Sigmoid colon (tissue), 7 donors: ENCODE data around the gene LAMC3. TPM values are rescaled to one million over a fixed set of nuclear protein-coding genes. Genes with fewer than 3 reads are reported as not detected.

Experiments used
- DNase-seq: peaks from one replicate; pipeline ENCODE4 v3.0.0-alpha.2; 2019
- H3K27ac ChIP-seq, 4 donors: fragments of 200-600 bp; sonication (generic); one replicate each; pipeline ENCODE4 v1.5.1; 2016 to 2019; ENCODE audit warnings: mild to moderate bottlenecking in 1 of 4
- H3K27me3 ChIP-seq, 3 donors: fragments of 200-600 bp; sonication (generic); one replicate each; pipeline ENCODE4 v1.5.1; 2019; ENCODE audit warnings: mild to moderate bottlenecking in 1 of 3
- H3K36me3 ChIP-seq, 4 donors: fragments of 200-600 bp; sonication (generic); one replicate each; pipeline ENCODE4 v1.5.1; 2016 to 2019
- H3K4me1 ChIP-seq, 4 donors: fragments of 200-600 bp; sonication (generic); one replicate each; pipeline ENCODE4 v1.5.1; 2017 to 2019
- H3K4me3 ChIP-seq, 4 donors: fragments of 200-600 bp; sonication (generic); one replicate each; pipeline ENCODE4 v1.5.1; 2017 to 2019; ENCODE audit warnings: mild to moderate bottlenecking in 2 of 4, moderate library complexity in 1 of 4
- H3K9me3 ChIP-seq, 4 donors: fragments of 200-600 bp in 3 of 4; sonication (generic) in 3 of 4; one replicate each; pipeline versions ENCODE4 v1.5.1 to v1.6.1; 2013 to 2019
- CTCF ChIP-seq, 4 experiments: fragments of 450-650 bp in 3 of 4; fragments of 200-600 bp in 1 of 4; IDR thresholded peaks; one replicate each; pipeline ENCODE4 v1.5.1; 2016 to 2019; ENCODE audit warnings: antibody characterized with exemption in 4 of 4, mild to moderate bottlenecking in 3 of 4, moderate library complexity in 2 of 4
- EP300 ChIP-seq, 4 donors: sonication (generic); formaldehyde crosslinking; IDR thresholded peaks; one replicate each; pipeline ENCODE4 v1.6.1; 2017; ENCODE audit warnings: antibody characterized with exemption in 4 of 4
- POLR2A ChIP-seq, 2 donors: fragments of 450-650 bp; IDR thresholded peaks; one replicate each; pipeline ENCODE4 v1.6.1; 2016; ENCODE audit warnings: antibody characterized with exemption in 2 of 2, mild to moderate bottlenecking in 2 of 2, moderate library complexity in 2 of 2
- POLR2AphosphoS5 ChIP-seq, 4 donors: sonication (generic); formaldehyde crosslinking; IDR thresholded peaks; one replicate each; pipeline ENCODE4 v1.6.1; 2017; ENCODE audit warnings: antibody characterized with exemption in 4 of 4
- WGBS, 2 donors: extraction: QIAGEN DNeasy Blood & Tissue Kit; methylation state at CpG; one replicate each; pipeline ENCODE4 v1.1.7; 2013; 5-methylcytosine and 5-hydroxymethylcytosine counted together
- intact Hi-C: fragments of 100-400 bp; cut with DNase I; formaldehyde crosslinking; loops from one replicate; pipeline ENCODE4 v1.15.1; 2023
- polyA plus RNA-seq, 3 donors: library from polyadenylated mRNA; stranded (reverse); fragments of 200-250 nt; gene quantifications; one replicate each; pipeline ENCODE4 v1.2.3, GENCODE V29; 2013
- total RNA-seq, 4 donors: library from RNA; depleted of rRNA; stranded (reverse); fragments of >200 nt; gene quantifications; one replicate each; pipeline ENCODE4 v1.1.0, GENCODE V29; 2016
- donor health status: healthy with polysubstance abuse.
- donor health status: Bipolar disorder and iron deficiency.
- donor health status: healthy.

Gene LAMC3
- total and polyA plus RNA-seq, 7 donors, result under 0.01 to 1.4 (median 0.46) TPM; not detected in 2

DNA sequence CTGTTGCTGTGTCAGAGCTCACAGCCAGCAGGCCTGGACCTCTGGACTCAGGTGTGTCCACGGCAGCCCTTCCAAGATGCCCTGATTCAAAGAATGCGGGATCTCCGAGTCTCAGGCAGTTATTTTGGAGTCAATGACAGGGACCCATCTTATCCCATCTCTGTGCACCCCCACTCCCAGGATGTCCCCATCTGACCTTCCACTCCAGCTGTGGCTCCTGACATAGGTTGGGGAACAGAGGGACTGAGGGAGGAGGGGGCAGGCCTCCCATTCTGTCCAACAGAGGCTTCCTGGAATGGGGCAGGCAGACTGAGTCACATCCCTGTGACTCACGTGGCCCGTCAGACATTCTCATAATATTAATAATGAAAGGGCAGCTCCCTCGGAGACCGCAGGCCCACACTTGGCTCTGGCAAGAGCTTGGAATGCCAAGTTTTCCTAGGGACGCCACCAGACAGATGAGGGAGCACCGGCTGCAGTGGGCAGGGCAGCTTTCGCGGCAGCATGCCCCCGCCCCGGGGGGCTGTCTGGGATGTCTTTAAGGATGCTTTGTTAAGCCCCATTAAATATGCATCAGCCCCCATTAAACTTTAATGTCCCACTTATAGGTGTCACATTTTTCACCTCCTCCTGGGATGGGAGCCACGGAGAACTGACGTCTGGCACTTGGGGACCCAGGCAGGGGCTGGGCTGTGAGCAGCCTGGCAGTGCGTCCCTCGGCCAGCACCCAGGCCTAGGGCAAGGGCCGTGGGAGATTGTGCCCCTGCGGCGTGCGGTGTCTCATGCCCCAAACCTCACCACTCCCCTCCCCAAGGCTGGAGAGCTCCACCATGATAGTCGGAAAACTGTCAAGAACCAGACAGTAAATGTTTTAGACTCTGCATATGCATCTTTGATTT, 46.3 kb upstream of the LAMC3 start:
- no peak overlapping the region for H3K4me3 ChIP-seq
- TF ChIP-seq EP300 (IDR thresholded peaks at IDR 0.05) (peak in 1 of 4 donors; percentile 41), POLR2AphosphoS5 (IDR thresholded peaks at IDR 0.05) (peak in 1 of 4 donors; percentile 67), CTCF (IDR thresholded peaks at IDR 0.05) (no peak)
- intact Hi-C loops, result no loop called here
- H3K27ac ChIP-seq, result no peak overlapping the region
- WGBS, 2 donors, result 65 to 79% methylated on average over 22 of the region's 22 CpGs
- peaks cover 0 to 14% (median 11%) of the 10 kb centered on the region in 4 donors for H3K4me1 ChIP-seq
- H3K9me3 ChIP-seq, result peaks cover 0 to 4% (median 0%) of the 10 kb centered on the region in 4 donors
- no peak for DNase-seq
- no peaks in the 10 kb centered on the region for H3K36me3 ChIP-seq
- H3K27me3 ChIP-seq, result no peaks in the 10 kb centered on the region

DNA sequence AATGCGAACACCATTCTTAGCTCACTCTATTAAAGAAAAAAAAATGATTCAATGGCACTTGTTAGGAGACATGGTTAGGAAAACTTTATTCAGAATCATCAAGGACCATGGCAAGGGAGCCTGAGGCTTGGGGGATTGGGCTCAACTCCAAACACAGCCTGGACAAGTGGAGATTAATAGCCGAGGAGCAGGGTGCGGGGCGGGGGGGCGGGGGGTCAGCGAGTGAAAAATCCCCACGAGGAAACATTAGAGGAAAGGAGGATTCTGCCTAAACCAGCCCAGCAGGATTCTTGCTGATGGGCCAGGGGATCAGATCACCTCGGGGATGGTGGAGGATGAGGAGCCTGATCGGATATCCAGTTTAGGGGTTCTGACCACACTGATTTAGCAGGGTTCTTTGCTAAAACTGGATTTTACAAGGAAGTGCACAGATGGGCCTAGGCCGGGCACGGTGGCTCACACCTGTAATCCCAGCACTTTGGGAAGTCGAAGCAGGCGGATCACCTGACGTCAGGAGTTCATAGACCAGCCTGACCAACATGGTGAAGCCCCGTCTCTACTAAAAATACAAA, 45.6 kb upstream of the LAMC3 start:
- Histone ChIP-seq H3K27me3 (no peaks in the 10 kb centered on the region), H3K4me3 (no peak overlapping the region), H3K9me3 (peaks cover 0 to 4% (median 0%) of the 10 kb centered on the region in 4 donors), H3K4me1 (peaks cover 0 to 14% (median 11%) of the 10 kb centered on the region in 4 donors), H3K36me3 (no peaks in the 10 kb centered on the region), H3K27ac (no peak overlapping the region)
- 87 to 90% methylated on average over 15 of the region's 15 CpGs for WGBS, 2 donors
- DNase-seq, result no peak
- intact Hi-C loops, result no loop called here
- TF ChIP-seq POLR2A (IDR thresholded peaks at IDR 0.05) (no peak), CTCF (IDR thresholded peaks at IDR 0.05) (no peak), POLR2AphosphoS5 (IDR thresholded peaks at IDR 0.05) (no peak)

- H3K4me1 ChIP-seq, result peaks cover 0 to 14% (median 11%) of the 10 kb centered on the region in 4 donors
- intact Hi-C loops, result no loop called here
- no peak for DNase-seq
- H3K9me3 ChIP-seq, result peaks cover 0 to 4% (median 0%) of the 10 kb centered on the region in 4 donors
- H3K4me3 ChIP-seq, result no peak overlapping the region
- no peak overlapping the region for H3K27ac ChIP-seq
- 96% methylated on average over 8 of the region's 8 CpGs for WGBS, 2 donors
- TF ChIP-seq POLR2A (IDR thresholded peaks at IDR 0.05) (no peak), EP300 (IDR thresholded peaks at IDR 0.05) (no peak), POLR2AphosphoS5 (IDR thresholded peaks at IDR 0.05) (no peak), CTCF (IDR thresholded peaks at IDR 0.05) (no peak)
- no peaks in the 10 kb centered on the region for H3K27me3 ChIP-seq
- no peaks in the 10 kb centered on the region for H3K36me3 ChIP-seq
These were observed 45.1 kb upstream of the LAMC3 start for GRCh38 chr9:130963916-130964315.

GRCh38 chr9:130965680-130966079, 43.3 kb upstream of the LAMC3 start:
- 86 to 89% methylated on average over 7 of the region's 7 CpGs for WGBS, 2 donors
- intact Hi-C loops, result no loop called here
- no peak for DNase-seq
- TF ChIP-seq EP300 (IDR thresholded peaks at IDR 0.05) (no peak), POLR2AphosphoS5 (IDR thresholded peaks at IDR 0.05) (no peak), CTCF (IDR thresholded peaks at IDR 0.05) (no peak), POLR2A (IDR thresholded peaks at IDR 0.05) (no peak)
- no peak overlapping the region for H3K27ac ChIP-seq
- peaks cover 0 to 4% (median 0%) of the 10 kb centered on the region in 4 donors for H3K9me3 ChIP-seq
- no peaks in the 10 kb centered on the region for H3K36me3 ChIP-seq
- peaks cover 0 to 14% (median 11%) of the 10 kb centered on the region in 4 donors for H3K4me1 ChIP-seq
- H3K27me3 ChIP-seq, result no peaks in the 10 kb centered on the region
- H3K4me3 ChIP-seq, result no peak overlapping the region
